Caco-2 (cell line): ENCODE results near the gene AHDC1. TPM values are rescaled to one million over a fixed set of nuclear protein-coding genes. Genes with fewer than 3 reads are reported as not detected.

Experiments
- BruUV-seq: library from RNA; stranded (reverse); fragments of 400-500 nt; replicated peaks from 2 replicates; lab custom pipeline; 2021; lab: Mats Ljungman, UMichigan
- CTCF ChIA-PET: fragments of 300-600 bp; sonication (Branson Sonifier 250); formaldehyde crosslinking; loops from one replicate; lab custom pipeline; 2022; ENCODE audit warnings: antibody characterized with exemption; lab: Charles Lee
- POLR2A ChIA-PET: fragments of 300-600 bp; sonication (Branson Sonifier 250); formaldehyde crosslinking; loops from one replicate; lab custom pipeline; 2022; ENCODE audit warnings: antibody characterized with exemption; lab: Charles Lee
- DNase-seq, 2 experiments: peaks; one replicate each; pipeline versions ENCODE4 v3.0.0 to v3.0.0-alpha.2; 2020 to 2022
- H3K27me3 ChIP-seq: replicated peaks from 2 replicates; pipeline ENCODE4 v1.6.0; 2011; ENCODE audit warnings: low read length; ENCODE audit not compliant: control insufficient read depth, insufficient read depth
- H3K36me3 ChIP-seq: 2 replicates; pipeline ENCODE4 v1.5.1; 2011; ENCODE audit warnings: low read length; ENCODE audit not compliant: control insufficient read depth, insufficient read depth
- H3K4me1 ChIP-seq: fragments of 250-450 bp; sonication (Bioruptor Pico); 2 replicates; pipeline ENCODE4 v1.5.1; 2020; ENCODE audit warnings: mild to moderate bottlenecking
- H3K4me3 ChIP-seq: 2 replicates; pipeline ENCODE4 v1.5.1; 2011; ENCODE audit warnings: low read depth, mild to moderate bottlenecking, control low read depth, low read length
- H3K9me3 ChIP-seq: fragments of 250-450 bp; sonication (Bioruptor Pico); 2 replicates; pipeline ENCODE4 v1.5.1; 2020; ENCODE audit warnings: mild to moderate bottlenecking, moderate library complexity
- H3K27ac Mint-ChIP-seq: one replicate; pipeline ENCODE4 v1.8.0; 2022; ENCODE audit warnings: mixed read lengths; ENCODE audit not compliant: unreplicated experiment
- H3K27me3 Mint-ChIP-seq: one replicate; pipeline ENCODE4 v1.8.0; 2022; ENCODE audit warnings: mixed read lengths; ENCODE audit not compliant: insufficient read depth, unreplicated experiment
- H3K36me3 Mint-ChIP-seq: one replicate; pipeline ENCODE4 v1.8.0; 2022; ENCODE audit warnings: mild to moderate bottlenecking, mixed read lengths; ENCODE audit not compliant: insufficient read depth, unreplicated experiment
- H3K4me1 Mint-ChIP-seq: one replicate; pipeline ENCODE4 v1.8.0; 2022; ENCODE audit warnings: low read depth, mixed read lengths; ENCODE audit not compliant: unreplicated experiment
- H3K4me3 Mint-ChIP-seq: one replicate; pipeline ENCODE4 v1.8.0; 2022; ENCODE audit warnings: mild to moderate bottlenecking, moderate library complexity, mixed read lengths; ENCODE audit not compliant: unreplicated experiment
- H3K9me3 Mint-ChIP-seq: one replicate; pipeline ENCODE4 v1.8.0; 2022; ENCODE audit warnings: mixed read lengths; ENCODE audit not compliant: unreplicated experiment
- CTCF ChIP-seq, 2 experiments: fragments of 200-600 bp in 1 of 2; IDR thresholded peaks; 1 replicate in 1 of 2; 2 replicates in 1 of 2; pipeline versions ENCODE4 v1.5.1 to v1.8.0; 2011 to 2022; ENCODE audit warnings: antibody characterized with exemption in 1 of 2, control low read depth in 1 of 2, inconsistent platforms in 1 of 2, low read depth in 1 of 2, low read length in 1 of 2, mild to moderate bottlenecking in 1 of 2, moderate library complexity in 1 of 2; ENCODE audit not compliant: insufficient read depth in 1 of 2, severe bottlenecking in 1 of 2, unreplicated experiment in 1 of 2
- intact Hi-C: fragments of 100-400 bp; cut with micrococcal nuclease; formaldehyde crosslinking; loops from one replicate; pipeline ENCODE4 v1.10.0; 2022; ENCODE audit not compliant: unreplicated experiment
- total RNA-seq: library from RNA; stranded (reverse); gene quantifications from 2 replicates; pipeline ENCODE4 v1.2.3, GENCODE V29; 2022

Gene AHDC1
- total RNA-seq, 1 experiment from 2014 or later: 17.0 TPM

- Histone ChIP-seq H3K9me3 (no peaks in the 10 kb centered on the region), H3K36me3 (no peaks in the 10 kb centered on the region), H3K4me3 (no peak within 1 kb of the TSS), H3K4me1 (no peaks in the 10 kb centered on the region), H3K27me3 (no peaks in the 10 kb centered on the region)
- Mint-ChIP-seq H3K9me3 (no peaks in the 10 kb centered on the region), H3K36me3 (no peaks in the 10 kb centered on the region), H3K4me3 (no peak within 1 kb of the TSS), H3K27me3 (no peaks in the 10 kb centered on the region), H3K4me1 (no peaks in the 10 kb centered on the region), H3K27ac (peak within 1 kb of the TSS; percentile 55)
- TF ChIP-seq CTCF (IDR thresholded peaks at IDR 0.05; ENCODE audit: insufficient read depth in 1 of 2, low read depth in 1 of 2, low read length in 1 of 2, severe bottlenecking in 1 of 2, unreplicated experiment in 1 of 2): no peak
- BruUV-seq: no TSS peak
- no peak for DNase-seq
- ChIA-PET POLR2A (no interaction called here), CTCF (no interaction called here)
- intact Hi-C loops: no loop called here
Observed at GRCh38 chr1:27634985-27635367, 31.0 kb upstream of the AHDC1 start, which contains the start of gene FGR. TSS of gene FGR (minus strand) at chr1:27635185. CDS start at chr1:27623916, 11,269 bp downstream.

DNA sequence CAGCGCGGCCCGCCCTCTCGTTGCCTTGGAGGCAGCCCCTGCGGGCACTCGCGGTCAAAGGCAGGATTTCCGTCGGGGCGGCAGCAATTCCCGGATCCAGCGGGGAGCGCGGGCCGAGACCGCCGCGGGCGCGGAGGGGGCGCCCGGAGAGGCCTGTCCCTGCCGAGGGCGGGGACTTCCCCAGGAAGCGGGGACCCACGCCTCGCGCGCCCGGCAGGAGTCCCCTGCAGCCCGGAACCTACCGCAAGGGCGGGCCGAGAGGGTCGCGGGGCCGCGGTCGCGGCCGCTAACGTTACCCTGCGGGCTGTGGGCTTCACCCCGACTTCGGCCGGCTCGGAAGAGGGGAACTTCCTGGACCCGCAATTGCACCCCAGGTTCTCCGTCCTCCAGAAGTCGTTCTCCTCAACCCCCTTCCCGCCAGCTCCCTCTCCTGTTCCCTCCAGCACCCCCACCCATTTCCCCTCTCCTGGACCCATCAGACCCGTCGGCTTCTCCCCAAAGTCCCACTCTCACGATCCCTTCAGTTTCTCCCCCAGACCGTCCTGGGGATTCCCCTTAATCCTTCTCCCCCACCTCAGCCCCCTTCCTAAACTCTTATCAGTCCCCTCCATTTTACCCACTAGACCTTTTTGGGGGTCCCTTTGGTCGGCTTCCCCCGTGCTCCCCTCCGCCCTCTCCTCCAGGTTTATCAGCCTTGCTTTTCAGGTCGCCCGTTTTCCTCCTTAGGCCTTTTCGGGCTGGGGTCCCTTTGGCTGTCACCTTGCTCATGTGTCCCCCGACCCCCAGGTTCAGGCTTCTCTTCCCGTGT is 30.4 kb upstream of the AHDC1 start:
- Histone ChIP-seq H3K4me1 (no peaks in the 10 kb centered on the region), H3K9me3 (no peaks in the 10 kb centered on the region), H3K27me3 (no peaks in the 10 kb centered on the region), H3K4me3 (no peak overlapping the region), H3K36me3 (no peaks in the 10 kb centered on the region)
- CTCF ChIA-PET: no interaction called here
- TF ChIP-seq CTCF (IDR thresholded peaks at IDR 0.05; ENCODE audit: insufficient read depth in 1 of 2, low read depth in 1 of 2, low read length in 1 of 2, severe bottlenecking in 1 of 2, unreplicated experiment in 1 of 2): no peak
- no peaks in the 10 kb centered on the region for H3K36me3 Mint-ChIP-seq
- intact Hi-C loops: no loop called here
- no peaks in the 10 kb centered on the region for H3K27me3 Mint-ChIP-seq
- H3K9me3 Mint-ChIP-seq: no peaks in the 10 kb centered on the region
- H3K4me3 Mint-ChIP-seq: no peak overlapping the region
- peak overlapping the region; percentile 55 for H3K27ac Mint-ChIP-seq
- BruUV-seq: no TSS peak
- POLR2A ChIA-PET: no interaction called here
- no peak for DNase-seq
- no peaks in the 10 kb centered on the region for H3K4me1 Mint-ChIP-seq

DNA sequence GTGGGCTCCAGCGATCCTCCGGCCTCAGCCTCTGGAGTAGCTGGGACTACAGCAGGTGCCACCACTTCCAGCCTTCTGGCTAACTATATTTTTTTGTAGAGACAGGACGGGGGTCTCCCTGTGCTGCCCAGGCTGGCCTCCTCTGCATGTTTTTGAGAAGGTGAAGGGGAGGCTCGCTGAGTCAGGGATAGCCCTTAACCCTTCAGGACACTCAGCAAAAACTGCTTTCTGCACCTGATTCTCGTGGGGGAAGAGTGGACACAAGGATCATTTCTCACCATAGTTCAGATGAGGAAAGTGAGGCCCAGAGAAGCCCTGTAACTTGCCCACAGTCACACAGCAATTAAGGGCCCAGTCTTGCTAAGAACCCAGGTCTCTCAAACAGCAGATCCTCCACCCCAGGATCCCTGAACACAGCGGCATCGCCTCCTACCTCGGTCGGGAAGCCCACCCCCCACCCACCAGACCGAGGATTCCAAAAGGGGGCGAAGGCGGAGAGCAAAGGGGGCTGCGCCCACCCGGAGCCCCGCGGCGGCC is 29.8 kb upstream of the AHDC1 start:
- TF ChIP-seq CTCF (IDR thresholded peaks at IDR 0.05; ENCODE audit: insufficient read depth in 1 of 2, low read depth in 1 of 2, low read length in 1 of 2, severe bottlenecking in 1 of 2, unreplicated experiment in 1 of 2): no peak
- Mint-ChIP-seq H3K27ac (no peak overlapping the region), H3K36me3 (no peaks in the 10 kb centered on the region), H3K27me3 (no peaks in the 10 kb centered on the region), H3K4me3 (no peak overlapping the region), H3K9me3 (no peaks in the 10 kb centered on the region), H3K4me1 (no peaks in the 10 kb centered on the region)
- no peak overlapping the region for H3K4me3 ChIP-seq
- no peaks in the 10 kb centered on the region for H3K9me3 ChIP-seq
- no TSS peak for BruUV-seq
- POLR2A ChIA-PET: interaction anchor here (0.6 kb wide), 1 partner anchor 204 kb away, joined by 4 read pairs; no protein-coding TSS in a partner anchor
- DNase-seq: no peak
- intact Hi-C loops: no loop called here
- H3K4me1 ChIP-seq: no peaks in the 10 kb centered on the region
- H3K27me3 ChIP-seq: no peaks in the 10 kb centered on the region
- H3K36me3 ChIP-seq: no peaks in the 10 kb centered on the region
- CTCF ChIA-PET: no interaction called here
